IPS-18c (cell line): Measurements from ENCODE around the gene MESD.
A peak's percentile ranks its signal among the peaks of the same experiment; 100 is the strongest.

ENCODE experiments used
- H3K4me3 ChIP-seq: 2 replicates; pipeline ENCODE4 v1.7.0; 2013; ENCODE audit warnings: low read depth, mild to moderate bottlenecking, low read length, moderate library complexity; ENCODE audit not compliant: insufficient read depth
- H3K9me3 ChIP-seq: one replicate; pipeline ENCODE4 v1.6.1; 2013; ENCODE audit warnings: mild to moderate bottlenecking, low read length, moderate library complexity; ENCODE audit not compliant: control insufficient read depth, insufficient read depth

Gene MESD

GRCh38 chr15:81000144-81000623 is 10.6 kb upstream of the MESD start:
- no peaks in the 10 kb centered on the region for H3K9me3 ChIP-seq
- H3K4me3 ChIP-seq: peak overlapping the region; percentile 82

- H3K4me3 ChIP-seq: peak overlapping the region; percentile 82
- H3K9me3 ChIP-seq: no peaks in the 10 kb centered on the region
Measured at GRCh38 chr15:80999623-81000036, 10.0 kb upstream of the MESD start.

- H3K4me3 ChIP-seq: no peak overlapping the region
- no peaks in the 10 kb centered on the region for H3K9me3 ChIP-seq
Measured at GRCh38 chr15:80998251-80998650, 8.6 kb upstream of the MESD start.

GRCh38 chr15:80997692-80998091 is 8.1 kb upstream of the MESD start:
- H3K4me3 ChIP-seq: no peak overlapping the region
- no peaks in the 10 kb centered on the region for H3K9me3 ChIP-seq

GRCh38 chr15:80996247-80996646 is 6.6 kb upstream of the MESD start:
- Histone ChIP-seq H3K9me3 (no peaks in the 10 kb centered on the region), H3K4me3 (no peak overlapping the region)

- H3K9me3 ChIP-seq: no peaks in the 10 kb centered on the region
- no peak overlapping the region for H3K4me3 ChIP-seq
Measured at GRCh38 chr15:80992441-80992840, 2.8 kb upstream of the MESD start.

- no peak overlapping the region for H3K4me3 ChIP-seq
- H3K9me3 ChIP-seq: no peaks in the 10 kb centered on the region
Measured at GRCh38 chr15:80992006-80992405, 2.4 kb upstream of the MESD start.

- Histone ChIP-seq H3K9me3 (no peaks in the 10 kb centered on the region), H3K4me3 (no peak overlapping the region)
Measured at GRCh38 chr15:80991421-80991820, 1.8 kb upstream of the MESD start.

- no peaks in the 10 kb centered on the region for H3K9me3 ChIP-seq
- H3K4me3 ChIP-seq: no peak overlapping the region
Measured at GRCh38 chr15:80990955-80991354, 1.3 kb upstream of the MESD start.

GRCh38 chr15:80989081-80989517 is 520 bp downstream of the MESD start:
- Histone ChIP-seq H3K4me3 (peak overlapping the region; percentile 99), H3K9me3 (no peaks in the 10 kb centered on the region)

GRCh38 chr15:80988148-80988796 is 1.3 kb downstream of the MESD start:
- Histone ChIP-seq H3K4me3 (peak overlapping the region; percentile 99), H3K9me3 (no peaks in the 10 kb centered on the region)

- Histone ChIP-seq H3K4me3 (no peak overlapping the region), H3K9me3 (peaks cover 2% of the 10 kb centered on the region)
Measured at GRCh38 chr15:80986487-80986886, 3.1 kb downstream of the MESD start.

- H3K4me3 ChIP-seq: no peak overlapping the region
Measured at GRCh38 chr15:80985981-80986380, 3.6 kb downstream of the MESD start.

GRCh38 chr15:80984856-80985255 is 4.8 kb downstream of the MESD start:
- Histone ChIP-seq H3K9me3 (peaks cover 2% of the 10 kb centered on the region), H3K4me3 (no peak overlapping the region)

More at GRCh38 chr15:80985981-80986380, 3.6 kb downstream of the MESD start:
- peaks cover 2% of the 10 kb centered on the region for H3K9me3 ChIP-seq

- Histone ChIP-seq H3K9me3 (peaks cover 2% of the 10 kb centered on the region), H3K4me3 (no peak overlapping the region)
Measured at GRCh38 chr15:80982839-80983238, 6.8 kb downstream of the MESD start.

GRCh38 chr15:80982205-80982604 is 7.4 kb downstream of the MESD start:
- Histone ChIP-seq H3K9me3 (peaks cover 2% of the 10 kb centered on the region), H3K4me3 (no peak overlapping the region)

GRCh38 chr15:80979538-80980200 is 9.9 kb downstream of the MESD start:
- no peak overlapping the region for H3K4me3 ChIP-seq
- H3K9me3 ChIP-seq: peaks cover 2% of the 10 kb centered on the region

GRCh38 chr15:80978685-80979329 is 10.8 kb downstream of the MESD start:
- H3K4me3 ChIP-seq: no peak overlapping the region
- peaks cover 2% of the 10 kb centered on the region for H3K9me3 ChIP-seq
